K562 (cell line): ENCODE data around the gene LHPP. TPM values are rescaled to one million over a fixed set of nuclear protein-coding genes. Genes with fewer than 3 reads are reported as not detected.

ENCODE experiments used
- CEBPG ChIP-seq, 3 experiments: fragments of 200-800 bp in 1 of 3; sonication (Bioruptor generic) in 1 of 3; sonication (generic) in 1 of 3; formaldehyde crosslinking in 1 of 3; IDR thresholded peaks in 2 of 3; conservative IDR thresholded peaks in 1 of 3; 2 replicates each; pipeline versions ENCODE4 v1.6.1 to v1.8.0; 2016 to 2022; ENCODE audit warnings: missing compliant biosample characterization in 2 of 3, missing genetic modification characterization in 2 of 3, mild to moderate bottlenecking in 1 of 3, missing genetic modification reagents in 1 of 3
- E2F6 ChIP-seq, 2 experiments: IDR thresholded peaks; 2 replicates each; pipeline ENCODE4 v1.6.1; 2011; ENCODE audit warnings: borderline replicate concordance in 1 of 2, control low read depth in 1 of 2, low read depth in 1 of 2, low read length in 1 of 2, mild to moderate bottlenecking in 1 of 2, mixed read lengths in 1 of 2, moderate library complexity in 1 of 2; ENCODE audit not compliant: insufficient read depth in 1 of 2, insufficient read length in 1 of 2, poor library complexity in 1 of 2, severe bottlenecking in 1 of 2; ENCODE audit errors: extremely low read depth in 1 of 2
- FOXK2 ChIP-seq, 2 experiments: fragments of 450-650 bp; IDR thresholded peaks in 1 of 2; conservative IDR thresholded peaks in 1 of 2; 2 replicates each; pipeline ENCODE4 v1.6.1; 2016; ENCODE audit warnings: low read depth in 2 of 2, mild to moderate bottlenecking in 1 of 2
- MAFK ChIP-seq: IDR thresholded peaks from 2 replicates; pipeline ENCODE4 v1.6.1; 2011; ENCODE audit warnings: low read length, improper control_type of control experiment
- MYNN ChIP-seq, 2 experiments: sonication (generic); formaldehyde crosslinking in 1 of 2; IDR thresholded peaks; 2 replicates each; pipeline versions ENCODE4 v1.5.0 to v1.6.1; 2016 to 2020; ENCODE audit warnings: antibody characterized with exemption in 1 of 2, missing genetic modification reagents in 1 of 2
- PHB ChIP-seq: fragments of 250-450 bp; sonication (Bioruptor Pico); IDR thresholded peaks from 2 replicates; pipeline ENCODE4 v1.5.0; 2021
- ZBTB11 ChIP-seq, 3 experiments: fragments of 200-800 bp in 1 of 3; fragments of 250-450 bp in 1 of 3; fragments of 450-650 bp in 1 of 3; sonication (Bioruptor Pico) in 1 of 3; sonication (Bioruptor generic) in 1 of 3; formaldehyde crosslinking in 1 of 3; IDR thresholded peaks; 2 replicates each; pipeline versions ENCODE4 v1.6.1 to v1.8.0; 2016 to 2022; ENCODE audit warnings: mild to moderate bottlenecking in 2 of 3, missing genetic modification characterization in 2 of 3, missing compliant biosample characterization in 1 of 3, moderate library complexity in 1 of 3
- ZNF407 ChIP-seq: fragments of 450-650 bp; IDR thresholded peaks from 2 replicates; pipeline ENCODE4 v1.6.1; 2016; ENCODE audit warnings: low read depth
- ZNF511 ChIP-seq: sonication (generic); formaldehyde crosslinking; IDR thresholded peaks from 2 replicates; pipeline ENCODE4 v1.8.0; 2022; ENCODE audit warnings: mild to moderate bottlenecking, missing genetic modification reagents
- ZNF561 ChIP-seq: fragments of 450-650 bp; formaldehyde crosslinking; conservative IDR thresholded peaks from 2 replicates; pipeline ENCODE4 v1.4.0; 2020; ENCODE audit warnings: mild to moderate bottlenecking, moderate library complexity
- ZNF76 ChIP-seq: fragments of 250-450 bp; sonication (Bioruptor Pico); IDR thresholded peaks from 2 replicates; pipeline ENCODE4 v1.4.0; 2020; ENCODE audit warnings: mild to moderate bottlenecking, moderate library complexity, borderline replicate concordance
- polyA plus RNA-seq, 8 experiments: library from polyadenylated mRNA; depleted of rRNA in 4 of 8; stranded (reverse) in 5 of 8; unstranded in 3 of 8; fragments of >200 nt; fragmentation: Nextera tagmentation in 2 of 8; fragmentation: Illumina TruSeq in 1 of 8; extraction: Ambion mirVana in 2 of 8; extraction: Trizol in 1 of 8; gene quantifications; 2 replicates each; pipeline versions ENCODE4 v1.2.1 to v1.2.3, GENCODE V29; 2011 to 2014; ENCODE audit warnings: inconsistent platforms in 1 of 8, missing spikeins in 1 of 8
- total RNA-seq, 7 experiments: library from RNA; depleted of rRNA in 6 of 7; stranded (reverse); fragments of >200 nt in 6 of 7; fragmentation: Illumina TruSeq in 2 of 7; extraction: Trizol in 2 of 7; gene quantifications; 2 replicates each; pipeline versions ENCODE4 v1.2.1 to v1.2.3, GENCODE V29; 2011 to 2021; ENCODE audit warnings: low replicate concordance in 1 of 7

LHPP gene
- total and polyA plus RNA-seq, 9 of the 15 experiments (the other 6 are each of a cell fraction or from before 2014, with no cell fraction given) = 0.34 to 7.4 (median 3.0) TPM

- TF ChIP-seq E2F6 (IDR thresholded peaks at IDR 0.05; ENCODE audit: borderline replicate concordance in 1 of 2, extremely low read depth in 1 of 2, insufficient read depth in 1 of 2, insufficient read length in 1 of 2, low read depth in 1 of 2, low read length in 1 of 2, poor library complexity in 1 of 2, severe bottlenecking in 1 of 2) (no peak), CEBPG (CRISPR knock-in tag; IDR thresholded peaks at IDR 0.05) (no peak), CEBPG (tag; conservative IDR thresholded peaks at IDR 0.05 in 1 of 2, IDR thresholded peaks at IDR 0.05 in 1 of 2) (no peak), MYNN (IDR thresholded peaks at IDR 0.05) (no peak), MYNN (CRISPR knock-in tag; IDR thresholded peaks at IDR 0.05) (no peak), PHB (CRISPR knock-in tag) (no peak), ZNF511 (CRISPR knock-in tag) (no peak), ZNF561 (no peak), FOXK2 (conservative IDR thresholded peaks at IDR 0.05 in 1 of 2, IDR thresholded peaks at IDR 0.05 in 1 of 2; ENCODE audit: low read depth in 2 of 2) (no peak), ZBTB11 (CRISPR knock-in tag; IDR thresholded peaks at IDR 0.05) (no peak), ZNF407 (no peak), MAFK (no peak), ZNF76 (no peak)
Observed at GRCh38 chr10:124453960-124454610, 7.5 kb upstream of the LHPP start (continued).
